Measurements from ENCODE around the gene ASS1.

Gene ASS1

DNA sequence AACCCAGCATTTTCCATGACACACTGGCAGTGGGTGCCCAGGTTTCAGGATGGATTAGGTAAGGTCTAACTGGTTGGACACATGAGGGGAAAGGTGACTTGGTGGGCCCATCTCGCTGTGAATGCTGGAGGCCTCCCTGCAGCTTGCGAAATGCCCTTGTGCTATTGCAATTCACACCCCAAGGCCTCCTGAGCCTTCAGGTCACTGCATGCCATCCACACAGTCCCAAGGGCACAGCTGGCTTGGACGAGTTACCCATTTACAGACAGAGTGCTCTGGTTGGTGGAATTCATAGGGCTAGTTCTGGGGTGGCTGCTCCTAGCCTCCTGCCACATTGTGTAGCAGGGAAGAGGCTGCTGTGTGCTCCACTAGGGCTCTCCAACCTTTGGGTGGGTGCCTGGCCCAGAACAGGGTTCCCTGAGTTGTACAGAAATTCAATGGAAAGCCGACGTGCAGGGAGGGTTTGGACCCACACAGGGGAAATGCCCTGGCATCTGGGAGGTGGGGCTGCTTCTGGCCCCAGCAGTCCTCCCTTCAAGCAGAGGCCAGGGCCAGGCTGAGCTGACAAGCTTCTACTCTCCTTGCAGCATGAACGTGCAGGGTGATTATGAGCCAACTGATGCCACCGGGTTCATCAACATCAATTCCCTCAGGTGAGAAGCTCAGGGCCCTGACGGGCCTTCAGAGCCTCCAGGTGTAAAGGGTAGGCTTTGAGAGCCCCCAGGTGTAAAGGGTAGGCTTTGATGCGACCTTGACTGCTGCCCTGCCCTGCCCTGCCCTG, 54.3 kb downstream of the ASS1 start:
- no peaks in the 10 kb centered on the region for H3K9me2 ChIP-seq (replicated peaks; ENCODE audit: control insufficient read depth, low read length)
- no peaks in the 10 kb centered on the region for H4K20me1 ChIP-seq (ENCODE audit: control insufficient read depth, insufficient read depth, low read depth, low read length)
- H3K27ac ChIP-seq (ENCODE audit: low read depth, low read length), result no peak overlapping the region
- TF ChIP-seq EZH2phosphoT487 (IDR thresholded peaks at IDR 0.05; ENCODE audit: borderline replicate concordance, low read length), result no peak
- TF ChIP-seq CTCF (IDR thresholded peaks at IDR 0.05; ENCODE audit: low read depth, low read length, poor library complexity, severe bottlenecking), result no peak
- no peaks in the 10 kb centered on the region for H3K27me3 ChIP-seq (ENCODE audit: control insufficient read depth, low read length)
- no peaks in the 10 kb centered on the region for H3K36me3 ChIP-seq (ENCODE audit: control insufficient read depth, low read length)
- no peak overlapping the region for H3K4me2 ChIP-seq (ENCODE audit: low read length)
- H3K79me2 ChIP-seq (ENCODE audit: control insufficient read depth, low read length), result no peaks in the 10 kb centered on the region
- peaks cover 5% of the 10 kb centered on the region; the same call in 1 of the 2 replicates for H3K9me3 ChIP-seq (ENCODE audit: control insufficient read depth, insufficient read depth, low read length)
- H3F3A ChIP-seq (ENCODE audit: control insufficient read depth, insufficient read depth), result no peaks in the 10 kb centered on the region
- H3K4me3 ChIP-seq (ENCODE audit: low read length), result no peak overlapping the region
- no peaks in the 10 kb centered on the region for H3K4me1 ChIP-seq (ENCODE audit: control insufficient read depth, low read length)

- Histone ChIP-seq H3K4me3 (ENCODE audit: low read length) (no peak overlapping the region), H3K4me1 (ENCODE audit: control insufficient read depth, low read length) (no peaks in the 10 kb centered on the region), H3K9me2 (replicated peaks; ENCODE audit: control insufficient read depth, low read length) (no peaks in the 10 kb centered on the region), H3K27ac (ENCODE audit: low read depth, low read length) (no peak overlapping the region), H4K20me1 (ENCODE audit: control insufficient read depth, insufficient read depth, low read depth, low read length) (no peaks in the 10 kb centered on the region), H3K9me3 (ENCODE audit: control insufficient read depth, insufficient read depth, low read length) (peaks cover 2% of the 10 kb centered on the region; the same call in 1 of the 2 replicates), H3K79me2 (ENCODE audit: control insufficient read depth, low read length) (no peaks in the 10 kb centered on the region), H3K27me3 (ENCODE audit: control insufficient read depth, low read length) (no peaks in the 10 kb centered on the region), H3F3A (ENCODE audit: control insufficient read depth, insufficient read depth) (no peaks in the 10 kb centered on the region), H3K4me2 (ENCODE audit: low read length) (no peak overlapping the region), H3K36me3 (ENCODE audit: control insufficient read depth, low read length) (no peaks in the 10 kb centered on the region)
- TF ChIP-seq EZH2phosphoT487 (IDR thresholded peaks at IDR 0.05; ENCODE audit: borderline replicate concordance, low read length) (no peak), CTCF (IDR thresholded peaks at IDR 0.05; ENCODE audit: low read depth, low read length, poor library complexity, severe bottlenecking) (no peak)
Measured at GRCh38 chr9:130499804-130500263, 55.1 kb downstream of the ASS1 start.

- Histone ChIP-seq H3K36me3 (ENCODE audit: control insufficient read depth, low read length) (no peaks in the 10 kb centered on the region), H3F3A (ENCODE audit: control insufficient read depth, insufficient read depth) (no peaks in the 10 kb centered on the region), H3K4me1 (ENCODE audit: control insufficient read depth, low read length) (no peaks in the 10 kb centered on the region), H3K4me3 (ENCODE audit: low read length) (no peak overlapping the region), H3K4me2 (ENCODE audit: low read length) (no peak overlapping the region), H3K9me2 (replicated peaks; ENCODE audit: control insufficient read depth, low read length) (no peaks in the 10 kb centered on the region), H3K79me2 (ENCODE audit: control insufficient read depth, low read length) (no peaks in the 10 kb centered on the region), H3K9me3 (ENCODE audit: control insufficient read depth, insufficient read depth, low read length) (no peaks in the 10 kb centered on the region; the same call in 1 of the 2 replicates), H3K27me3 (ENCODE audit: control insufficient read depth, low read length) (no peaks in the 10 kb centered on the region), H4K20me1 (ENCODE audit: control insufficient read depth, insufficient read depth, low read depth, low read length) (no peaks in the 10 kb centered on the region), H3K27ac (ENCODE audit: low read depth, low read length) (no peak overlapping the region)
- TF ChIP-seq EZH2phosphoT487 (IDR thresholded peaks at IDR 0.05; ENCODE audit: borderline replicate concordance, low read length) (no peak), CTCF (IDR thresholded peaks at IDR 0.05; ENCODE audit: low read depth, low read length, poor library complexity, severe bottlenecking) (no peak)
Measured at GRCh38 chr9:130500340-130501180, 55.8 kb downstream of the ASS1 start.
